ENCODE measurements around the gene SERGEF. TPM values are rescaled to one million over a fixed set of nuclear protein-coding genes. Genes with fewer than 3 reads are reported as not detected.

SERGEF gene
- total RNA-seq, 2 donors from 2014 or later, result 29.9 to 39.4 TPM

DNA sequence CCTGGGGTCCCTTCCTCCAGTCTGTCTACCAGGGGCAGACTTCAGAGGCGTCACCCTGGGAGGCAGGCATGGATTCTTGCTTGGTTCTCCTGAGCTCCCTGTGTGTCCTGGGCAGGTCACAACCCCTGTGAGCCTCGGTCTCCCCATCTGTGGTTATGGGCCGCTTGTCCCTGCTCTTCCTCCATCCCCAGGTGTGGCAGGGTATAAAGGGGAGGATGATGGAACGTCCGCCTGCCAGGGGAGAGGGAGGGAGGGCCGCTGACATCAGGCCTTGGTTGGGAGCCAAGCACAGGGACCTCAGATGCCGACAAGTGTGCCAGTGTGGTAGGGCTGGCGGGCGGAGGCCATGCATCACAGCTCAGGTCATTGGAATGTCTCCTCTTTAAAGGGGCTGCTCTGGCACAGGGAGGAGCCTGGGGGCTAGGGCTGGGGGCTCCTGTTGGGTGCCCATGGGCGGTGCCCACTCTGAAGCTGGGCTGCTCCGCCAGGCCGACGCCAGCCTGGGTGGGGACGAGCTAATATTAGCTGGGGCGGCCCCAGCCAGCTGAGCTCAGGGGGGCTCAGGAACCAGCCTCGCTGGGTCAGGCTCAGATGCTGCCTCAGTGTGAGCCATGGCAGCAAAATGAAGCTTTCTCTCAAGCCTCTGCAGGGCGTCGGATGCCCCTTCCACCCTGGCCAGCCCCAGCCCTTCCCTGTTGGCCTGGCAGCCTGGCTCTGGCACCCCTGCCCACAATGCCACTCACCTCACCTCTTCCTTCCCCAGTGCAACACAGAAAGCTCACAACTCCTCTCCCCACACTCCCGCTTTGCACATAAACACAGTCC lies 265.5 kb downstream of the SERGEF start:
- WGBS, result 81% methylated on average over 17 of the region's 19 CpGs
- Histone ChIP-seq H3K27ac (no peak overlapping the region), H3K36me3 (no peaks in the 10 kb centered on the region), H3K4me3 (no peak overlapping the region), H3K9me3 (no peaks in the 10 kb centered on the region), H3K27me3 (replicated peaks; ENCODE audit: insufficient read depth) (no peaks in the 10 kb centered on the region), H3K4me1 (replicated peaks) (no peaks in the 10 kb centered on the region)
- intact Hi-C loops (cut with DNase I), result no loop called here
- TF ChIP-seq, protein P1, sequence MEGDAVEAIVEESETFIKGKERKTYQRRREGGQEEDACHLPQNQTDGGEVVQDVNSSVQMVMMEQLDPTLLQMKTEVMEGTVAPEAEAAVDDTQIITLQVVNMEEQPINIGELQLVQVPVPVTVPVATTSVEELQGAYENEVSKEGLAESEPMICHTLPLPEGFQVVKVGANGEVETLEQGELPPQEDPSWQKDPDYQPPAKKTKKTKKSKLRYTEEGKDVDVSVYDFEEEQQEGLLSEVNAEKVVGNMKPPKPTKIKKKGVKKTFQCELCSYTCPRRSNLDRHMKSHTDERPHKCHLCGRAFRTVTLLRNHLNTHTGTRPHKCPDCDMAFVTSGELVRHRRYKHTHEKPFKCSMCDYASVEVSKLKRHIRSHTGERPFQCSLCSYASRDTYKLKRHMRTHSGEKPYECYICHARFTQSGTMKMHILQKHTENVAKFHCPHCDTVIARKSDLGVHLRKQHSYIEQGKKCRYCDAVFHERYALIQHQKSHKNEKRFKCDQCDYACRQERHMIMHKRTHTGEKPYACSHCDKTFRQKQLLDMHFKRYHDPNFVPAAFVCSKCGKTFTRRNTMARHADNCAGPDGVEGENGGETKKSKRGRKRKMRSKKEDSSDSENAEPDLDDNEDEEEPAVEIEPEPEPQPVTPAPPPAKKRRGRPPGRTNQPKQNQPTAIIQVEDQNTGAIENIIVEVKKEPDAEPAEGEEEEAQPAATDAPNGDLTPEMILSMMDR (IDR thresholded peaks at IDR 0.05), result no peak
- TF ChIP-seq POLR2A (IDR thresholded peaks at IDR 0.05) (no peak), POLR2AphosphoS5 (IDR thresholded peaks at IDR 0.05) (no peak)
- no peak for DNase-seq (ENCODE audit: low spot score)

DNA sequence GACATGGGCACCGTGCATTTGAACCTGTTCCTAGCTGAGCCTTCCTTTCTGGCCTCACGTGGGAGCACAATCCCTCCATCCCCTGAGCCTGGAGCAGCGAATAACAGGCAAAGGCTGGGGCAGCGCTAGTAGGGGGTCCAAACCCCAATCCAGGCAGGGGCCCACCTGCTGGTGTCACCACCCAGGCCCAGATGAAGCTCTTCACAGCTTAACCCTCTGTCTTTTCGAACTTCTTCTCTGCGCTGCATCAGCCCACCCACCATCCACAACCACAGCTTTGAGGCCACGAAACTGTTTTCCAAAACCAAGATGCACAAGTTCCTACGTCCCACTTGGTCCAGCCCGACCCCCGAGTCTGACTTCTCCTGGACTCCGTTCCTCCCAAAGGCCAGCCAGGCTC lies 266.8 kb downstream of the SERGEF start:
- Histone ChIP-seq H3K4me3 (no peak overlapping the region), H3K36me3 (no peaks in the 10 kb centered on the region), H3K9me3 (no peaks in the 10 kb centered on the region), H3K4me1 (replicated peaks) (no peaks in the 10 kb centered on the region), H3K27me3 (replicated peaks; ENCODE audit: insufficient read depth) (no peaks in the 10 kb centered on the region), H3K27ac (no peak overlapping the region)
- 82% methylated on average over 11 of the region's 11 CpGs for WGBS
- no peak for DNase-seq (ENCODE audit: low spot score)
- intact Hi-C loops (cut with DNase I), result no loop called here
- TF ChIP-seq, protein P1 (IDR thresholded peaks at IDR 0.05), result no peak
- TF ChIP-seq POLR2A (IDR thresholded peaks at IDR 0.05) (no peak), POLR2AphosphoS5 (IDR thresholded peaks at IDR 0.05) (no peak)

DNA sequence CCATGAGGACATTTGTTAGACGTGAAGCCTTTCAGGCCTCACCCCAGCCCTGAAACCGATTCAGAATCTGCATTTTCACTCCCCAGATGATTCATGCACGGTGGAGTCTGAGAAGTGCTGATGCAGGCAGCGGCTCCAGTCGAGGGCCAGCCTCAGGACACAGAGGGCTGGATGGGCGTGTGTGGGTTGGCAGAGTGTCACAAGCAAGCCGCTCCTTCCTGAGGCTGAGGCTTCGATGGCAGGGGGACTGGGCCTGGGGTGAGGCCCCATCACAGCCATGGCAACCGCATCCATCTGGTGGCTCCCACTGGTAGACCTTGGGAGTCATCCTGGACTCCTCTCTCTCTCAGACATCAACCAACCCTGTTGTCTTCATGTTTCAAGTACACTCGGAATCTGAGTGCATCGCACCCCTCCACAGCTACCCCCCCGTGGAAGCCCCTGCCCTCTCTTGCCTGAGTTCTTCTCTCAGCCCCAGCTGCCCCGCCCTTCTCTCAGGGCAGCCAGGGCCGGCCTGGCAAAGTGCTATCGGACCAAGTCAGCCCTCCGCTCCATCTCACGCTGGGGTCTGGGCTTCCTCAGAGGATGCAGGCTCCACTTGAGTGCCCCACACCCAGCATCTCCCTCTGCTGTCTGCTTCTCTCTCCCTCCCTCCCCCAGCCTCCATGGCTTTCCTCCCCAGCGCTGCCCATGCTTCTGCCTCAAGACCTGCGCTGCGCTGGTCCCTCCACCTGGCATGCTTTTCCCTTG lies 267.6 kb downstream of the SERGEF start:
- intact Hi-C loops (cut with DNase I), result no loop called here
- no peak for DNase-seq (ENCODE audit: low spot score)
- Histone ChIP-seq H3K4me1 (replicated peaks) (no peaks in the 10 kb centered on the region), H3K27ac (no peak overlapping the region), H3K36me3 (no peaks in the 10 kb centered on the region), H3K27me3 (replicated peaks; ENCODE audit: insufficient read depth) (no peaks in the 10 kb centered on the region), H3K9me3 (no peaks in the 10 kb centered on the region), H3K4me3 (no peak overlapping the region)
- no peak for TF ChIP-seq POLR2A (IDR thresholded peaks at IDR 0.05)
- TF ChIP-seq, protein P1 (IDR thresholded peaks at IDR 0.05), result no peak
- no peak for TF ChIP-seq POLR2AphosphoS5 (IDR thresholded peaks at IDR 0.05)
- WGBS, result 87% methylated on average over 16 of the region's 20 CpGs

DNA sequence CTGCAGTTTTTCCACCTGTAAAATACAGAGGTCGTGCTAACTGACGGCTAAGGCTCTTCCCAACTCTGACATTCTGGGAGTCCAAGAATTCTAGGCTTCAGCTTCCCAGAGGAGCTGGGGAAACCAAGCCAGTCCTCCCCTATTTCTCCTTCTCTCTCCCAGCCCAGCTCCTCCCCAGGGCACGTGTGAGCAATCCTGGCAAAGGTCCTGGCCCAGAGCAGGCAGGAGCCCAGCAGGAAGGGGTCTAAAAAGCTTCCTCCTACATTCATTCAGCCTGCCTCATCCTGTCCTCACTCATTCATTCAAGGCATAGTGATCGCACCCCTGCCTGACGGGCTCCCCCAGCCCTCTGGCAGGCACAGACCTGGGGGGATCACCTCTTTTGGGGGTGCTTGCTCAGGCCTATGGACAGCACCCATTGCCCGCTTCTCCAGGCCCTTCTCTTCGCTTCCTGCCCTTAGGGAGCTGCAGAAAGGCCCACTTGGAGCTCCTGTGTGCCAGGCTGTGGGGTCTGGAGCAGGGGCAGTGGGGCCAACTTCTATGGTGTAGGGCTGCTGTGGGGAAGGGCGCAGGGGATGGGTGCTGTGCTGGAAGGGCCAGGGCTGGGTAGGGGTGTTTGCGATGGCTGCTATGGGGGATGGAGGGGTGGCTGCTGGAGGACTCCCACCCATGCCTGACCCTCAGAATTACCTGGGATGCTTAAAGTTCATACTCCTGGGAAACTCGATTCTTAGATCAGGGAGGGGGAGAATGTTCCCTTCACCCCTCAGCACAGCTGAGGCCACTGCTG lies 268.5 kb downstream of the SERGEF start:
- no peak overlapping the region for H3K4me3 ChIP-seq
- H3K9me3 ChIP-seq, result no peaks in the 10 kb centered on the region
- H3K27ac ChIP-seq, result no peak overlapping the region
- no peaks in the 10 kb centered on the region for H3K4me1 ChIP-seq (replicated peaks)
- 70% methylated on average over 10 of the region's 10 CpGs for WGBS
- intact Hi-C loops (cut with DNase I), result no loop called here
- TF ChIP-seq POLR2AphosphoS5 (IDR thresholded peaks at IDR 0.05) (no peak), POLR2A (IDR thresholded peaks at IDR 0.05) (no peak)
- TF ChIP-seq, protein P1 (IDR thresholded peaks at IDR 0.05), result no peak
- no peaks in the 10 kb centered on the region for H3K36me3 ChIP-seq
- no peak for DNase-seq (ENCODE audit: low spot score)
- no peaks in the 10 kb centered on the region for H3K27me3 ChIP-seq (replicated peaks; ENCODE audit: insufficient read depth)

Data from prostate gland (tissue), 2 donors.